ENCODE data around the gene SHC4. TPM values are rescaled to one million over a fixed set of nuclear protein-coding genes. Genes with fewer than 3 reads are reported as not detected.

Gene SHC4
- total RNA-seq, 1 experiment from 2014 or later, result not detected

- H3K9me3 Mint-ChIP-seq (ENCODE audit: unreplicated experiment), result no peaks in the 10 kb centered on the region
- BruUV-seq (replicated peaks), result no TSS peak
- H3K4me1 ChIP-seq, result peaks cover 1% of the 10 kb centered on the region; the same call in 1 of the 2 replicates
- H3K27me3 ChIP-seq (replicated peaks; ENCODE audit: control insufficient read depth, insufficient read depth, low read length), result no peaks in the 10 kb centered on the region
- POLR2A ChIA-PET, result no interaction called here
- no peak for TF ChIP-seq CTCF (IDR thresholded peaks at IDR 0.05; ENCODE audit: insufficient read depth in 1 of 2, low read depth in 1 of 2, low read length in 1 of 2, severe bottlenecking in 1 of 2, unreplicated experiment in 1 of 2)
- intact Hi-C loops (cut with micrococcal nuclease; ENCODE audit: unreplicated experiment), result no loop called here
- CTCF ChIA-PET, result no interaction called here
- H3K4me3 ChIP-seq (ENCODE audit: low read depth, low read length), result no peak overlapping the region
- H3K36me3 Mint-ChIP-seq (ENCODE audit: insufficient read depth, unreplicated experiment), result no peaks in the 10 kb centered on the region
- no peaks in the 10 kb centered on the region for H3K27me3 Mint-ChIP-seq (ENCODE audit: insufficient read depth, unreplicated experiment)
- no peaks in the 10 kb centered on the region for H3K9me3 ChIP-seq
- no peak overlapping the region for H3K4me3 Mint-ChIP-seq (ENCODE audit: unreplicated experiment)
- DNase-seq, result no peak
- H3K27ac Mint-ChIP-seq (ENCODE audit: unreplicated experiment), result no peak overlapping the region
- no peaks in the 10 kb centered on the region for H3K36me3 ChIP-seq (ENCODE audit: control insufficient read depth, insufficient read depth, low read length)
- peaks cover 4% of the 10 kb centered on the region for H3K4me1 Mint-ChIP-seq (ENCODE audit: low read depth, unreplicated experiment)
Measured at GRCh38 chr15:48940508-48940907, 23.2 kb downstream of the SHC4 start.

GRCh38 chr15:48939648-48940047, 24.1 kb downstream of the SHC4 start:
- no TSS peak for BruUV-seq (replicated peaks)
- CTCF ChIA-PET, result no interaction called here
- Mint-ChIP-seq H3K36me3 (ENCODE audit: insufficient read depth, unreplicated experiment) (no peaks in the 10 kb centered on the region), H3K27ac (ENCODE audit: unreplicated experiment) (no peak overlapping the region), H3K4me3 (ENCODE audit: unreplicated experiment) (no peak overlapping the region), H3K27me3 (ENCODE audit: insufficient read depth, unreplicated experiment) (no peaks in the 10 kb centered on the region), H3K9me3 (ENCODE audit: unreplicated experiment) (no peaks in the 10 kb centered on the region), H3K4me1 (ENCODE audit: low read depth, unreplicated experiment) (no peaks in the 10 kb centered on the region)
- intact Hi-C loops (cut with micrococcal nuclease; ENCODE audit: unreplicated experiment), result no loop called here
- Histone ChIP-seq H3K27me3 (replicated peaks; ENCODE audit: control insufficient read depth, insufficient read depth, low read length) (no peaks in the 10 kb centered on the region), H3K9me3 (no peaks in the 10 kb centered on the region), H3K4me1 (no peaks in the 10 kb centered on the region), H3K36me3 (ENCODE audit: control insufficient read depth, insufficient read depth, low read length) (no peaks in the 10 kb centered on the region), H3K4me3 (ENCODE audit: low read depth, low read length) (no peak overlapping the region)
- DNase-seq, result no peak
- TF ChIP-seq CTCF (IDR thresholded peaks at IDR 0.05; ENCODE audit: insufficient read depth in 1 of 2, low read depth in 1 of 2, low read length in 1 of 2, severe bottlenecking in 1 of 2, unreplicated experiment in 1 of 2), result no peak
- POLR2A ChIA-PET, result no interaction called here

GRCh38 chr15:48937886-48938285, 25.8 kb downstream of the SHC4 start:
- Histone ChIP-seq H3K36me3 (ENCODE audit: control insufficient read depth, insufficient read depth, low read length) (no peaks in the 10 kb centered on the region), H3K4me1 (no peaks in the 10 kb centered on the region), H3K27me3 (replicated peaks; ENCODE audit: control insufficient read depth, insufficient read depth, low read length) (no peaks in the 10 kb centered on the region), H3K9me3 (no peaks in the 10 kb centered on the region), H3K4me3 (ENCODE audit: low read depth, low read length) (no peak overlapping the region)
- DNase-seq, result no peak
- ChIA-PET CTCF (no interaction called here), POLR2A (no interaction called here)
- H3K4me3 Mint-ChIP-seq (ENCODE audit: unreplicated experiment), result no peak overlapping the region
- BruUV-seq (replicated peaks), result no TSS peak
- H3K27me3 Mint-ChIP-seq (ENCODE audit: insufficient read depth, unreplicated experiment), result no peaks in the 10 kb centered on the region
- H3K27ac Mint-ChIP-seq (ENCODE audit: unreplicated experiment), result no peak overlapping the region
- no peaks in the 10 kb centered on the region for H3K36me3 Mint-ChIP-seq (ENCODE audit: insufficient read depth, unreplicated experiment)
- TF ChIP-seq CTCF (IDR thresholded peaks at IDR 0.05; ENCODE audit: insufficient read depth in 1 of 2, low read depth in 1 of 2, low read length in 1 of 2, severe bottlenecking in 1 of 2, unreplicated experiment in 1 of 2), result no peak
- H3K4me1 Mint-ChIP-seq (ENCODE audit: low read depth, unreplicated experiment), result no peaks in the 10 kb centered on the region
- intact Hi-C loops (cut with micrococcal nuclease; ENCODE audit: unreplicated experiment), result no loop called here
- no peaks in the 10 kb centered on the region for H3K9me3 Mint-ChIP-seq (ENCODE audit: unreplicated experiment)
